Femur (tissue), 1 donor: ENCODE measurements around the gene CRTAC1.

Experiments used
- DNase-seq: peaks from one replicate; pipeline ENCODE4 v3.0.0-alpha.2; 2017

CRTAC1 gene

GRCh38 chr10:98029149-98030092 is 1.0 kb downstream of the CRTAC1 start:
- DNase-seq, result no peak

DNA sequence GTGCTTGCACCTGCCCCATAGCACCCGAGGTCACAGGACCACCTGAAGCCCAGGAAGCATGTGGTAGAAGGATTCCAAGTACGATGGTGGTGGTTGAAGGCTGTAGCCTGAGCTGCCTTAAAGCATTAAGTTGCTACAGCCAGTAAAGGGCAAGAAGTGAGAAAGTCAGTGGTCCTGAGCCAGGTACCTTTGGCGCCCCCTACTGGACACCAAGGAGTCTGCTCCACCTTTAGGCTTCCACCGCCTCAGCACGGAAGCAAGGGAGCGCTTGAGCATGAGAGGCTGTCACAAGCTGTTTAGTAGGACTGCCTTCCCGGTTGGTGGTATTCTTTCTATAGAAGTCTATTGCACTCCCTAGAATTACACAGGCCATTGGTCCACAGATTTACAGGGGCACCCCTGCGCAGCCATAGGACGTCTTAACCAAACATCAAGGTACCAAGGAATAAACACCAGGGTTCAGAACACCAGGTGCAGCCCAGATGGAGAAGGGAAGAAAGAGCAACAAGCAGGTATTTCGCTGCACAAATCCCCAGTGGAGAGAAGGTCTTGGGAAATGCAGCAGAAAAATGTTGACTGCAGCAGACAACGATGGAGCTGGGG is 2.2 kb downstream of the CRTAC1 start:
- DNase-seq, result peak; percentile 42

GRCh38 chr10:98023024-98023423 is 7.4 kb downstream of the CRTAC1 start:
- no peak for DNase-seq

DNA sequence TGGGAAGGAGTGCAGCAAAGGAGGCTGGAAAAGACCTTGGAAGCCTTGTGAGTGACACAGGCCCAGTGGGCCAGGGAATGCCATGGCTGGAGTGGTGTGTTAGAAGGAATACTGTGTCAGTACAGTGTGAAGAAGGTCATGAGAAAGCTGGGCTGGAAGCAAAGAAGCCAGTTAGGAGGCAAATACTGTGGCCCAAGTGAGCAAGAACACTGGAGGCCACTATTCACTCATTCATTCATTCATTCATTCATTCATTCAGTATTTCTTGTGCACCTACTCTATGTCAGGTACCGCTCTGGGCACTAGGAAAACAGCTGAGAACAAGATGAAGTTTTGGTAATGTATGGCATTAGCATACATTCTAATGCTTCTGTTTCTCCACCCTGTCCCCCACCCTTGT is 9.6 kb downstream of the CRTAC1 start:
- no peak for DNase-seq

- DNase-seq, result no peak
Observed at GRCh38 chr10:98020254-98020653, 10.2 kb downstream of the CRTAC1 start.

DNA sequence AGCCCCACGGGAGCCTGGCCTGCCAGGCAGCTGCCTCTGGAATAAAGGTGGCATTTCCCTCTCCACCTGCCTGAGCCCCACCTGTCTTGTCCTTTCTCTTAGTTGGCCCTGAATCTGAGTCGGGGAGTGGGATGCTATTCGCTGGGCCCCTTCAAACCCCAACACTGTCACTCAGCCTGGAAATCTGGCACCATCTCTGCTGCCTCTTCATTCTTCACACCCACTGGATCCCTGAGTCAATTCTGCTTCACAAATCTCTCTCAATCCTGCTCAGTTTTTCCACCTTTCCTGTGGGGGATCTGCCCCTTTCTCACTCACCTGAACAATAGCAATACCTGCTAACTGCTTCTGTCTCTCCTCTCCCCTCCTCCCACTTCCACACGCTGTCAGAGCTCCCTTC is 10.6 kb downstream of the CRTAC1 start:
- DNase-seq, result no peak

DNA sequence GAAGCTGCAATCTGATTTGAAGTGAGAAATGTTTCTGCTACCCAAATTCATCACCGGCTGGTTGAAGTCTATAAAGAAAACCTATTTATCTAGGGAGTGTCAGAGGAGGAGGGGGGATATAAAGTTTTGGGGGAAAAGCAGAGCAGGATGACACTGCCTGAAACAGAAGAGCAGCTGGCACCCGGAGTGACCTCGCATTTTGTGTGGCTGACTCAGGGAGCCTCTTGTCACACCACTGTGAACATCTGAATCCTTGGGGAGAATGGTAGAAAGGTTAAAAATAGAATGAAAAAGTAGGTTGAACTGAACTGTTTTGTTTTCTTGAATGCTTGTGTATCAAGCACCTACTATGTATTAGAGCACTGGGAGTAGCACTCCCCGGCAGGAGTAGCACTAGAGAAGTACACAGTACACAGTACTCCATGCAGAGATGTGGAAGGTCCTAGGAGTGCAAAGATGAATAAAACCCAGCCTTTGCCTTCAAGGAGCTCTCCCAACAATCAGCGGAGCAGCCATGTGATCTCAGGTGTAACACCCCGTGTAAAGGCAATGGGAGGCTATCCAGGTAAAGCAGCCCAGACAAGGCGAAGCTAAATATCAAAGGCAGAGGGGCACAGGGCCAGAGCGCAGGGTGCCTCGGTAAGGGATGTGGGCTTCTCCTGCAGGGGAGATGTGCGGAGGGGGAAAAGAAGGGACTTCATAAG is 13.5 kb downstream of the CRTAC1 start:
- DNase-seq, result no peak

DNA sequence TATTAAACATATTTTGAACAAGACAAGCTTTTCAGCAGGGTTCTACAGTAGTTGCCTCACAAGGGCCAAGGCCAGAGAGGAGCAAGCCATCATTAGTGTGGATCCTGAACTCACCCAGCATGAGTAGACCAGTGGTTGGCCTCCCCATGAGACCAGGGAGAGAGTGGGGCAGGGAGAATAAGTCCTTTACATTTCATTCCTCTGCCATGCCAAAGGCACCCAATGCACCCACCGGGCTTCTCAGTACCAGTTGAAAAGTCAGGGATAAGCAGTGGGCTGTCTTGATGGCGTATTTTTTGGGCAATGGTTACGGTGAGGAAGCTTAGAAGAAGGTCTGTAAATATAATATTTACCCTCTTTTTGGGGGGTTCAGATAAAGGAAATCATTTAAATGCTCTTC is 16.6 kb downstream of the CRTAC1 start:
- no peak for DNase-seq

DNA sequence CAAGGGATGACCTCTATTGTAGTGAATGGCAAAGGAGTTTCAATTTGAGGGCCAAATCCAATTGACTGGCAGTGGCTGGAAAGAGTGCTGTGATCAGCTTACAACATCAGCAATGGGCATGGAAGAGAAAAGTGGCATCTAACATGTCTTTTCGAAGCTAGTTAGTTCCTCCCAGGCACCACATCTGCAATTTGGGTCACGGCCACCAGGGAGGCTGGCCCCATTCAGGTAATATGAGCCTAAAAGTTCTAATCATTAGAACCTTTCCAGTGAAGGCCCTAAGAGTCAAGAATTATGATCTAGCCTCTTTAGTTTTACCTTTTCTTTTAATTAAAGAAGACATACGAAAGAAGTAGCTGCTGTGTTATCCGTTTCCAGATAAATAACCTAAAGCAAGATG is 17.3 kb downstream of the CRTAC1 start:
- DNase-seq, result no peak

DNA sequence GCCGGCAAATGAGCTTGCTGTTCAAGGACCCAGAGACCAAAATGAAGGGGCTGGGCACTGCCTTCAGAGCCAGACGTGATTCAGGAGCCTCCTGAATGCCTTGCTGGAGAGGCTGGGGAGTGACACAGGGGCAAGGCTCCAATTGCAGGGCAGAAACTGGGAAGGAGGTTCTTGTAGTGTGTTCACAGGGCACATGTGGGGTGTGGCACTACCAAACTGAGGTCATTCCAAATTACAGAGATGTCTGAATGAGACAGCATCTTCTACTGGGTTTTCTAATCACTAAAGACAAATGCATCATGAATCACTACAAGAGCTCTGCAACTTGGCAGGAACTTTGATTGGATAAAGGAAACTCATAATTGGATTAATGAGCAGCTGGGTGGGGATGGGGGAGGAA is 17.8 kb downstream of the CRTAC1 start:
- DNase-seq, result no peak

- DNase-seq, result no peak
Observed at GRCh38 chr10:98010939-98011685, 19.3 kb downstream of the CRTAC1 start.

GRCh38 chr10:98006266-98006665 is 24.2 kb downstream of the CRTAC1 start:
- DNase-seq, result no peak

GRCh38 chr10:98001736-98002135 is 28.7 kb downstream of the CRTAC1 start:
- DNase-seq, result no peak

DNA sequence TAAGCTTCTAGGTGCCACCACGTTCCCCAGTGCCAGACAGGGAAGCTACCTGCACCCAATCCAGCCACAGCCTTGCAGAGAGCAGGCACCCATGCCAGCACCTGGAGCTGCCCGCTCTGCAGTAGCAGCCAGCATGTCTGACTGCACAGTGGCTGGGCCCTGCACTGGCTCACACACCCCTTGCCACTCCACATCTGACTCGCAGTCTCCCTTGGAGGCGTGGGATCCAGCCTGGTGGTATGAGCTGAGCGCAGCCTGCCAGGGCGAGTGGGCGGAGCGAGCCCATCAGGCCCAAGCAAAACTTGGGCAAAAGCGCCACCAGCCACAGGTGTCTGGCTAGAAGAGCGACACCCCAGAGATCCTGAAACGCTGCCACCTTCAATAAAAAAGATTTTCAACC is 30.1 kb downstream of the CRTAC1 start:
- no peak for DNase-seq

- no peak for DNase-seq
Observed at GRCh38 chr10:97999923-98000248, 30.5 kb downstream of the CRTAC1 start.

GRCh38 chr10:97999066-97999922 is 31.1 kb downstream of the CRTAC1 start:
- DNase-seq, result no peak

- peak; percentile 31 for DNase-seq
Observed at GRCh38 chr10:97991871-97992270, 38.5 kb downstream of the CRTAC1 start.

DNA sequence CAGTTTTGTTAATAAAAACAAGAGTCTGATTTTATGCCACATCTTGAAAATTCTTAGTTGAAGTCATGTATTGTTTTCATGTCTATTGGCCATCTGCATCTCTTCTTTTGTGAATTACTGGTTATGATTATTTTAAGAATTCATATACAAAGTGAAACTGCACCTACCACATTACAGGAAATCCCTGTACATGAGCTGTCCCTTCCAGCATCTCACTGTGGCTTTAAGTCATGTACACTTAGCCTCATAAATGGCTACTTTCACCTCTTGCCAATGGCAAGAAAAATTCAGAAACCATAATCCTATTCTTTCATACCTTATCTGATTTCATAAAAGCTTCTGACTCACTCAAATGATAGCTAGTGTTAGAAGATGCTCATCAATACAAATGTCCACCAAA is 48.6 kb downstream of the CRTAC1 start:
- no peak for DNase-seq

DNA sequence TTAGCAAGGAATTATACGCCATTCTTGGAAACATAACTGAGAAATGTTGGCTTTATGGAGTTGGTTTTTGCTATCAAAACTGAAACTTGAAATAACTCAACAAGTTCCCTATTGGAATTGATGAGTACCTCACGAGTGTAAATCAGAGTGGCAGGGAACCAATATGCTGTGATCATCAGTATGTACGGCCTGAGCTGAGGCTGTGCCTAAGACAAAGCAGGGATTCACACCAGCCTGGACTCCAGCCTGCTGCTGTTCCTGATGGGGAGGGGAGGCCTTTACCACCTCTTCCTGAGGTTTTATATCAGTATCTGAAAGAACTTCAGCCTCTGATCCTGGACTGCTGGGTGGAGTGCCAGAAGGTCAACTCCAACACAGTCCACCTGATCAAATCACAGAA is 52.7 kb downstream of the CRTAC1 start:
- no peak for DNase-seq

DNA sequence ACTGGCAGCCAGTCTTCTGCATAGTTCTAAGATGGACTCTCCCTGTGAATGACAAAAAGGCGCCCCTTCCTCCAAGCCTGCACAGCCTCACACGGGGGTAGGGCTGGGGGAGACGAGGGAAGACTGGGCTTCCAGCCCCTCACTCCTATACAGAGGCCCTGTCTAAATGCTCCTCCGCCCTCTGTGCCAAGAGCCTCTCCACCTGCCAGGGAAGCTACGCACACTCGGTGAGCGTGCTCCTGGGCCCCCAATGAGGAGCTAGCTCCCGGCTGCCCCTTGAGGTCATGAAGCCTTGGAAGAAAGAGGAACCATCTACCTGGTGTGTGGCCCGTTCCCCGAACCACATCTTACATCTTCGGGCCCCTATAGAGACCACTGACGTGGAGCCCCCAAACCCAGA is 54.8 kb downstream of the CRTAC1 start:
- DNase-seq, result no peak

DNA sequence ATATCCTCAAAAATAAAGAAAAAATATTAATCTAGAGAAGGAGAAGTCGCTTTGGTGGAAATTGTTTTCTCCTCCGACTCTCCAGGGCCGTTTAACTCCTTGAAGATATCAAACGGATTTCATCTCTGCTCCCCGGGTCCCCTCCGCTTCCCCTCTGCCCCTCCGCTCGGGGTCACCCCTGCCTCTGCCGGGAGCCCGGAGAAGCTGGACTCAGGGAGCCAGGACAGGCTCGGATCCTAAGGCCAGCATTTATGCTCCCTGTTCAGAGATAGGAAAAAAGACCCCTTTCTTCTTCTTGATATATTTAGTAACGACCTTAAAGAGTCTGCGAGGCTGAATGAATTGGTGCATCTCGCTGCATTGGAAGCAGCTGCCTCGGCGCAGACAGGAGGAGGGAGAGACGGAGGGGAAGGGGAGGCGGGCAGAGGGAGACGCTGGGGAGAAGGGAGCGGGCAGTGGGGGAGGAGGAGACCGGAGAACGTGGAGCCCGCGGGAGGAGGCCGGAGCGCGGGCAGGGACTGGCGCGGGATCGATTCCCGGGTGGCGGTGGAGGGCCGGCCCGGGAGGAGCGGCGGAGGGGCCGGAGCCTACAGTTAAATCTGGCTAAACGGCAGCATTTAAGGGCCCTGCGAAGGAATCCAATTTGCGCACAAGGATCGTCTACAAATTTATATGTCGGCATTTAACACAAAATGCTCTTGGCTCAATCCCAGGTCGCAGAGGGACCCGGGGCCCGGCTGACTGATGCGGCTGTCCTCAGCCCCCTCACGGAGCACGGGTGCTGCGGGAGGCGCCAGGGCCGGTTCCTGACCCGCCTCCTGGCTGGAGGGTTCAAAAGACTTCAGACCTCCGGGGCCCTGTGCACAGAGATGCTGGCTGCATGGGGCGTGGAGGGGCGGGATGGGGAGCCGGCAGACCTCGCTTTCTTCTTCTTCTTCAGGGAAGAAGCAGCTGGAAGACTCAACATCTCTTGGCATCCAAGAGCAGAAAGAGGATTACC is 55.6 kb downstream of the CRTAC1 start:
- no peak for DNase-seq
